Measurements from ENCODE around the gene SALL2.
"Not testable (repeated sequence)": the region's sequence is repeated elsewhere in the genome, so short reads cannot be mapped to it uniquely, and the experiment has no call there.

SALL2 gene

DNA sequence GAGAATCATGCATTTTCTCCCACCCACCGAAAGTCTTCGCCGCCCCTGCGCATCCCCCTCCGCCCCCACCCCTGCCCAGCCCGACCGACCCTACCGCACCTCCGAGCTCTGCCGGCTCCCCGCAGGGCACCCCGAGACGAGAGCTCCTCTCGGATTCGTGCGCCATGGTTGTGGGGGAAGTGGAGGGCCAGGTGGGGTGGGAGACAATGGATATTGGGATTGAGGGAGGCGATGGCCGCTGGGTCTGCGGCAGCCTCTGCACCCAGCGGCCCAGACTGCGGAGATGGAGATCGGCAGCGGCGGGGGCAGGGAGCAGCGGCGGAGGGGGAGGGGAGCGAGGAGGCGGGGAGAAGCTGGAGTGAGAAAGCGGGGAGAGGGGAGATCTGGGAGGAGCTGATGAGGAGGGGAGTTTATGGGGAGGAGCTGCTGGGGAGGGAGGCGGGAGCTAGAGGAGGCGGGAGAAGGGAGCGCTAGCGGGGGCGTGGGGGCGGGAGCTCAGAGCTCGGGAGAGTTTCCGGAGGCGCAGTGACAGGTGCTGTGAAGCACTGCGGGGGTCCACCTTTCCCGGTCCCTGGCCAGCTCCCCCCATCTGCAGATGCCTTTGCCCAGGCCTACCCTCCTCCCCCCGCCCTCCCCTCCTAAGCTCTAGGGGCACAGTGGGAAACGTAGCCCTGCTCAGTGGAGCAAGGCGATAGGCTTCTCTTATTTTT, at the start of gene SALL2:
TSS of gene SALL2 (minus strand) at position 385 of the 710 bp plus-strand sequence. CDS start at position 166, 219 bp downstream.
- DNase-seq (ENCODE audit: low spot score): no peak

DNA sequence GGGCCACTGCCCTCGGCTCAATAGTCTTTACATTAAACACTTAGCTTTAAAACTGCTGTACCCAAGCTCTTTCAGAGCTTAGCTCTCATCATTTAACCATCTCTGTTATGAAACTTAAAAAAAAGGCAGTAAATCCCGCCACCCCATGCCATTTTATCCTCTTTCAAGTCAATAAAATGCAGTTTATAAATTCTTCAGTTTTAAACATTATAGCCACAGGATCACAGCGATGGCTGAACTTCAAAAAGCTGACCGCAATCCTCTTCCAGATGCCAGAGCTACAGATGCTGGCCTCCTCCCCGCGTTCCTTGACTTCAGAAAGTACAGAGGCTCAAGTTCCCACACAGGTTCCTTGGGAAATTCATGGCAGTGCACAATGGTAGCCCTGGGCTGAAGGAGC, 49.5 kb upstream of the SALL2 start:
- no peak for DNase-seq (ENCODE audit: low spot score)

DNA sequence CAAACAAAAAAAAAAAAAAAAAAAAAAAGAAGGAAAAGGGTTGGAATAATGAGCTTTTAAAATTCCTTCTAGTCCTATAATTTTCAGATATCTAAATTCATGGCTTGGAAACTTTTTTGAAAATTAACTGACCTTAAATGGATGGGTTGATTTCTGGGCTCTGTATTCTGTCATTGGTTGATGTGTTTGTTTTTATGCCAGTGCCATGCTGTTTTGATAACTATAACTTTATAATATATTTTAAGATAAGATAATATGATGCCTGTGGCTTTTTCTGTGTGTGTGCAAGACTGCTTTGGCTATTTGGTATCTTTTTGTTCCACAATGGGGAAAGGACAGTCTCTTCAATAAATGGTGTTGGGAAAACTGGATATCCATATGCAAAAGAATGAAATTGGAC, 46.5 kb upstream of the SALL2 start:
- DNase-seq (ENCODE audit: low spot score): no peak

GRCh38 chr14:21558703-21559170, 32.6 kb upstream of the SALL2 start:
- DNase-seq (ENCODE audit: low spot score): no peak

GRCh38 chr14:21557084-21557901, 31.1 kb upstream of the SALL2 start:
- peak; percentile 76 for DNase-seq (ENCODE audit: low spot score)

DNA sequence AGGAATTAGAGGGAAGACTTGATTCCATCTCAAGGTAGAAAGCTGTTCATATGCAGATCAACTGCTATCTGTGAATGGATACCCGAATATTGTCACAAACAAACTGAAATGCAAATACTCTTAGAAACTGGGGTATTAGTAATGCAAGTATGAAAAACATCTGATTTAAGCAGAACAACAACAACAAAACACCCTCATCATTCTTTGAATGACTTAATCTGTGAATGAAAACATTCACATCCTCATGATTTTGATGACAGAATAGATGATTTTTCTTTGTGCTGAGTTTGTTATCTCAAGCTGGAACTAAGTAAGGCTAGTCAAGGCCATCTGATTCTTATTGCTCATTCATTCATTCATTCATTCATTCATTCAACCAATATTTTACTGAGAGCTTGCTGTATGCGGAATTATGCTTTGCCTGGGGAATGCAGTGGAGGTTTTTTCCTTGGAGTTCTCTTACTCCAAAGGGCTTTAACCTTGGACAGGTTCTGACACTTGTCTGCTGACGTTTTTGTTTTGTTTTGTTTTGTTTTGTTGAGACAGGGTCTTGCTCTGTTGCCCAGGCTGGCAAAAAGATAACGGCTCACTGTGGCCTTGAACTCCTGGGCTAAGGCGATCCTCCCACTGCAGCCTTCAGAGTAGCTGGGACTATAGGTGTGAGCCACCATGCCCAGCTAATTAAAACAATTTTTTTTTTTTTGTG, 30.4 kb upstream of the SALL2 start:
- no peak for DNase-seq (ENCODE audit: low spot score)

DNA sequence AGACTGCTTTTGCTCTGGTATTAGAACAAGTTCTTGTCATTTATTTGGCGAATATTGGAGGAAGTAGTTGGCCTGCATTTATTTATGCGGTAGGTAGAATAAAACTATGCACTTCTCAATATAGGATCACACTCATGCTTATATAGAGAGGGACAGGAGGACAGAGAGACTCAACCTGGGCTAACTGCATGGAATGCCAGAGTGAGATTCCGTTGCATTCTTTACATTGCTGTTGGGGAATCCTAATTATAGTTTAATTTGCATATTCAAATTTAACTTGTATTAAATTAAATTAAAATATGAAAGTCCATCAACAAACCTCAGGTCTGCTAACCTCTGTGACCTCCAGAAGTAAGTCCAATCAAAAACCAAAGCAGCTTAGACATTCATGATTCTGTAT, 27.1 kb upstream of the SALL2 start:
- no peak for DNase-seq (ENCODE audit: low spot score)

DNA sequence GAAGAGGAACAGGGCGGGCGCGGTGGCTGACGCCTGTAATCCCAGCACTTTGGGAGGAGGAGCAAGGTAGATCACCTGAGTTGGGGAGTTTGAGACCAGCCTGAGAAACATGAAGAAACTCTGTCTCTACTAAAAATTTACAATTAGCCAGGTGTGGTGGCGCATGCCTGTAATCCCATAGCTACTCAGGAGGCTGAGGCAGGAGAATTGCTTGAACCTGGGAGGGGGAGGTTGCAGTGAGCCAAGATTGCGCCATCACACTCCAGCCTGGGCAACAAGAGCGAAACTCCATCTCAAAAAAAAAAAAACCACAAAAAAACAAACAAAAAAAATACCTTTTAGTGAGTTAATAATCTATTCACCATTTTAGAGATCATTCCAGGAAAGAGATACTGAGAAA, 18.4 kb upstream of the SALL2 start:
- not testable (repeated sequence) for DNase-seq (ENCODE audit: low spot score)

- DNase-seq (ENCODE audit: low spot score): no peak
Observed at GRCh38 chr14:21543963-21544362, 17.8 kb upstream of the SALL2 start.

DNA sequence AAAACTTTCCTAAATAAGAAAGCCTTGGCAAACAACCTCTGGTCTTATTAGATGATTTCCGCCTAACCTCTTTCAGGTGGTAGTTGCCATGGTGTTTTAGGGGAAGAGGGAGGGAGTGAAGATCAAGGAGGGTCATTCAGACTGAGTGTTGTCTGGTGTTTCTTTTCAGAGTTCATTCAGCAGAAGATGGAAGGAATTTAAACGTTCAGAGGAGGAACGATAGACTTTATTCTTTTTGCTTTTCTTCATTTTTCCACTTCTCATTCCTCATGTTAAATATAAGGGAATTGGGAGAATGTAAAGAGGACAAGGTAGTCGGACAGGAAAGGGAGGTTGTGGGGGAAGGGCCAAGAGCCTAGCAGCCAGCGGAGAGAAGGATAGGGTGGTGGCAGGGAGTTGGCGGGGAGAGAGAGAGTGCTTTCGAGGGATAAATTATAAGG, 17.4 kb upstream of the SALL2 start:
- no peak for DNase-seq (ENCODE audit: low spot score)

DNA sequence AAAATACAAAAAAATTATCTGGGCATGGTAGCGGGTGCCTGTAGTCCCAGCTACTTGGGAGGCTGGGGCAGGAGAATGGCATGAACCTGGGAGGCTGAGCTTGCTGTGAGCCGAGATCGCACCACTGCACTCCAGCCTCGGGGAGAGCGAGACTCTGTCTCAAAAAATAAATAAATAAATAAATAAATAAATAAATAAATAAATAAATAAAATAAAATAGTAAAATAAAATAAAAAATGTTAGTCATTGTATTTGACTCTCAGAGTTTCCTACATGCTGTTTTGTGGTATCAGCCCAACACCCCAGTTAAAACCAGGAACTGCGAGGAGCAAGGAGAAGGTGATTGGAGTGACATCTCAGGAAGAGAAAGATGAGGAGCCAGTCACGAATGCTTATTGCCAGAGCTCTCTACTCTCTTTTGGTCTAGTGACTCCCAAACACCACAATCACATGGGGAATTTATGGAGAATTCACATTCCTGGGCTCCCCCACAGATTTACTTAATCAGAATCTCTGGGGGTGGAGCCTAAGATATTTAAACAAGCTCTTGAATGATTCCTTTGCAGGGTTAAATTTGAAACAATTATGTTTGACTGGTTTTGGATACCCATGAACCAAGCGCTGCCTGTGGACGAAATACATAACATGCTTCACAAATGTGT, 15.4 kb upstream of the SALL2 start:
- no peak for DNase-seq (ENCODE audit: low spot score)

DNA sequence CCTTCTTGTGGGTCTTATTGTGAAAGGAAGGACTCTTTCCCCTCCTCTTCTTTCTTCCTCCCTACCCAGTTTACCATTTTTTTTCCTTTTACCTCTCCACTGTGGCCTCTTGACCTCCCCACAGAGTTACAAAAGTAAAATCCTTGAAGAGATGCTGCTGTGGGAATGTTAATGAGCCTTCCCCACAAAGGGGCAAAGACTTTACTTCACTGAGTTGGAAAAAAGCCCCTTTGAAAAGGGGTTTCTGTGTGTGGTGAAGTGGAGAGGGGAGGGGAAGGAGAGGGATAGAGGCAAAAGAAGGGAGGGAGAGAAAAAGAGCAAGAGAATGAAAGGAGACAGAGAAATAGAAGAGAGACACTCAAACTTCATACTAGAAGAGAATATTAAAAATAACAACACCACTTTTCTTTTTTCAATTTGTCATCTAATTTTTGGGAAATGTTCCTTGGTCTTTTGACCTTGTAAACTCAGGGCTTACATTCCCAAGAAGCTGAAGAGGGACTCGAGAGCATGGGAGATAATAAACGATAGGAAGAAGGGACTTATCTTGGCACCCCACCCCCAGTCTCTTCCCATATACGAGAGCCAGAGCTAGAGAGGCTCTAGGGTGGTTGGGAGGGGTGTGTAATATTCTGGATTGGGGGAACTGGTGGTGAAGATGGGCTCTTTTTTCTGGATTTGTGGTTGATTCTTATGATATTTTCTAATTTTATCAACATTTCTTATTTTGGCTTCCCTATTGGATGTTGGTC, 13.2 kb upstream of the SALL2 start:
- no peak for DNase-seq (ENCODE audit: low spot score)

DNA sequence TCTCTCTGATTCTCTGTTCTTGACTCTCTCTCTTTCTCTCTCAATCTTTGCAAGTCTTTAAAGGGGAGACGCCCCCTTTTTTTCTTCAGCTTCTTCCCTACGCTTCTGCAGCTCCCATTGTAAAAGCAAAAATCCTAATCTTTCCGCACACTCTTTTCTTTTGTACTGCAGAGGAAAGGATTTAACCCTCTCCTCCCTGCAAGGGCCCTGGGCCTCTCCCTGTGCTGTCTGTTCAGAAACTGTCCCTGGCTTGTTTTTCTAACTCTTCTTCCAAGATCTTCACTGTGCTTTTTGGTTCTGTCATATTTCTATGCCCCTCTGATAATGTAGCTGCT, 10.9 kb upstream of the SALL2 start:
- no peak for DNase-seq (ENCODE audit: low spot score)

- DNase-seq (ENCODE audit: low spot score): no peak
Observed at GRCh38 chr14:21536418-21537089, 10.4 kb upstream of the SALL2 start.

GRCh38 chr14:21535545-21536417, 9.6 kb upstream of the SALL2 start:
- DNase-seq (ENCODE audit: low spot score): no peak

DNA sequence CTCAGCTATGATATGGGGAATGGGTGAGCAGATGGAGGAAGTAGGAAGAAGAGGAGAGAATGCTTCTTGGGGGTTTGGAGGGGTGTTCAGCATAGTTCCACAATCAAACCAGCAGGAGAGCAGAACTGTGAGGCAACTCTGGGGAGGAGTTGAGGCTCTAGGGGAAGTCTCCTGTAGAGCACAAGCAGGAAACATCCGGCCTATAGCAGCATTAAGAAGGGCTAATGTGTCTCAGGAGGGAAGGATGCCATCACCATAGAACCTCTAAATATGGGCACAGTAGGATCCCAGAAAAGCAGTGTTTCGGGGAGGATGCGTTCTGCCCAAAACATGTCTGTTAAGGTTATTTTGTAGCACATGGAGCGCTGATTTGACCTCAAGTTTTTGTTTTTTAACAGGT, 8.4 kb upstream of the SALL2 start:
- DNase-seq (ENCODE audit: low spot score): no peak

DNA sequence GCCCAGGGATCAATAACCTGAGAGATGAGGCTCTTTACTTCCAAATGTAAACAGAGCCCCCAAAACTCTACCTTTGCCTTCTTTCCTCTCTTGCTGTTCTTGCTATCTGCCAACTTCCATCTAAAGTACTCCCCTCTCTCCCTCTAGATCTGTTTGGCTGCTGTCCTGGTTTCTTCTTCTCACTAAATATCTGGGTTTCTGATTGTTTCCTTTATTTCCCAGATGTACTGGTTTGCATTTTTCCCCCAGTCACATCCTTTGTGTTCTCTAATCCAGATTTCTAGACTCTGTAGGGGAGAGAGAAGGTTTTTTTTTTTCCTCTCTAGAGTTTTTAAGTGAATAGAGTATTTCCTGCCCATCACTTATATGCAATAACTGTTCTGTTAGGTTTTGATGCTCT, 7.1 kb upstream of the SALL2 start:
- no peak for DNase-seq (ENCODE audit: low spot score)

DNA sequence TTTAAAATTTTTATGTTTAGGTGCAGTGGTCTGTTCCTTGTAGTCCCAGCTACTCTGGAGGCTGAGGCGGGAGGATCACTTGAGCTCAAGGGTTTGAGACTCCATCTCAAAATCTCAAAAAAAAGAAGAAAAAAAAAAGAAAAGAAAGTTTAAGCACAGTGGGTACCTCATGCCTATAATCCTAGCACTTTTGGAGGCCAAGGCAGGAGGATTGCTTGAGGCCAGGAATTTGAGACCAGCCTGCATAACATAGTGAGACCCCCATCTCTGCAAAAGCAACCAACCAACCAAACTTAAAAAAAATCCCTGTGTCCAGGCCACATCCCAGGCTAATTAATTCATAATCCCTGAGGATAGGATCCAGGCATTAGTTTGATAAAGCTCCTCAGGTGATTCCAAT, 3.4 kb upstream of the SALL2 start:
- DNase-seq (ENCODE audit: low spot score): no peak

DNA sequence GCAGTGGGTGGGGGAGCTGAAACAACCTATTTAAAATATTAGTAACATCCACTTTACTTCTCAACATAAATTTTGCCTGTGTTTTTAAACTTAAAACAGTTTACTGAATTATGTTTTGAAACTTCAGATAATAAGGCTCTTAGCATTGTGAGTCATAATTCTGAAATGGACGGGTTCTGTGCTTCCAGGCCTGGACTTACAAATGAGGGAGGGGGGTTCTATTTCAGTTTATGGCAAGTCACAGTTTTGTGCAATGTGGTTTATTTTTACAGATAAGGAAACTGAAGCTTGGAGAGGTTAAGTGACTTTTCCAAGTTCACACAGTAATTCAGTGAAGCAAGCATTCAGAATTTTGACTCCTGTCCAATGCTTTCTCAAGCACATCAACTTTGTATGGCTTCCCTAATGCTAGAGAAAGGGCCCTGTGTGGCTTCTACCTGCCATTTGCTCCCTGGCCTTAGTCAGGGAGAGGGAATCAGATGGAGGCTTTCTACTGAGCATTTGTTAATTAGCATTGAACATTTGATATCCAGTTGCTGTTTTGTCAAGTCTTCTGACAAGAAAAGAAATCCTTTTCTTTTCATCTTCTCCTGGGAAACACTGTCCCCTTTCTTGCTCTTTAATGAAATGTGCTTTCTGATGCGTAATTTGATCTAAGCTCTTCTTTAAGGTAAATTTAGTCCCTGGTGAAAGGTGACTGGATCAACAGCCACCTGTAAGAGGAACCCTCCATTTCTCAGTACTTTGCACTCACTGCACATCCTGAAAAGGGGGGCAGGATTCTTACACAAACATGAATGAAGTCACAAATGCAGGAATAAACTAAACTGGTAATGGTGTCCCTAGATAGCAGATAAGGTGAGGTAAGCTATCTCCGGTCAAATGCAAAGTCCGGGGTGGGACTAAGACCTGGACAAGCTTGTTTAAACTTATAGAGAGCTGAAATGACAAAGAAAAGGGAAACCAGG, 2.5 kb upstream of the SALL2 start:
- DNase-seq (ENCODE audit: low spot score): no peak
